Ishikawa (cell line): Measurements from ENCODE around the gene CARD9.

ENCODE experiments used
- CEBPB ChIP-seq: IDR thresholded peaks from 2 replicates; pipeline ENCODE4 v1.6.1; 2012
- CREB1 ChIP-seq: IDR thresholded peaks from 2 replicates; pipeline ENCODE4 v1.6.1; 2012; ENCODE audit warnings: low read depth
- EGR1 ChIP-seq: IDR thresholded peaks from 2 replicates; pipeline ENCODE4 v1.6.1; 2012
- EP300 ChIP-seq: IDR thresholded peaks from 2 replicates; pipeline ENCODE4 v1.6.1; 2012; ENCODE audit warnings: borderline replicate concordance
- FOXM1 ChIP-seq: IDR thresholded peaks from 2 replicates; pipeline ENCODE4 v1.6.1; 2012; ENCODE audit warnings: low read depth, borderline replicate concordance
- MAX ChIP-seq: IDR thresholded peaks from 2 replicates; pipeline ENCODE4 v1.6.1; 2012
- NFIC ChIP-seq: IDR thresholded peaks from 2 replicates; pipeline ENCODE4 v1.6.1; 2012
- RAD21 ChIP-seq: IDR thresholded peaks from 2 replicates; pipeline ENCODE4 v1.6.1; 2012; ENCODE audit warnings: low read depth
- REST ChIP-seq: IDR thresholded peaks from 2 replicates; pipeline ENCODE4 v1.6.1; 2012; ENCODE audit warnings: low read depth, mild to moderate bottlenecking
- TAF1 ChIP-seq: IDR thresholded peaks from 2 replicates; pipeline ENCODE4 v1.6.1; 2012; ENCODE audit warnings: low read depth, mild to moderate bottlenecking
- TCF12 ChIP-seq: IDR thresholded peaks from 2 replicates; pipeline ENCODE4 v1.6.1; 2012; ENCODE audit warnings: low read depth
- TEAD4 ChIP-seq: IDR thresholded peaks from 2 replicates; pipeline ENCODE4 v1.6.1; 2012
- USF1 ChIP-seq: IDR thresholded peaks from 2 replicates; pipeline ENCODE4 v1.6.1; 2012
- YY1 ChIP-seq: IDR thresholded peaks from 2 replicates; pipeline ENCODE4 v1.6.1; 2012; ENCODE audit warnings: low read depth
- ZBTB7A ChIP-seq: IDR thresholded peaks from 2 replicates; pipeline ENCODE4 v1.6.1; 2012; ENCODE audit warnings: low read depth

The CARD9 gene

GRCh38 chr9:136389396-136389795 is 15.9 kb upstream of the CARD9 start:
- TF ChIP-seq TCF12 (no peak), EP300 (no peak)

- TF ChIP-seq REST (no peak), FOXM1 (no peak), YY1 (no peak), ZBTB7A (no peak), TEAD4 (no peak), TCF12 (no peak), RAD21 (no peak), MAX (no peak), CREB1 (no peak), USF1 (no peak), EGR1 (no peak), NFIC (no peak), CEBPB (no peak), EP300 (no peak), TAF1 (no peak)
These were observed 13.7 kb upstream of the CARD9 start for GRCh38 chr9:136387217-136387616.

- TF ChIP-seq NFIC: no peak
- no peak for TF ChIP-seq MAX
- no peak for TF ChIP-seq CEBPB
- TF ChIP-seq EGR1: no peak
- no peak for TF ChIP-seq REST
- no peak for TF ChIP-seq TEAD4
- TF ChIP-seq FOXM1: no peak
- no peak for TF ChIP-seq CREB1
- no peak for TF ChIP-seq ZBTB7A
- TF ChIP-seq YY1: no peak
These were observed 12.5 kb upstream of the CARD9 start for GRCh38 chr9:136386018-136386417.

- no peak for TF ChIP-seq TCF12
- no peak for TF ChIP-seq MAX
- no peak for TF ChIP-seq TAF1
- no peak for TF ChIP-seq NFIC
- no peak for TF ChIP-seq TEAD4
- no peak for TF ChIP-seq ZBTB7A
- TF ChIP-seq CREB1: no peak
- no peak for TF ChIP-seq EGR1
- TF ChIP-seq FOXM1: no peak
- TF ChIP-seq USF1: no peak
- no peak for TF ChIP-seq CEBPB
- no peak for TF ChIP-seq YY1
- TF ChIP-seq REST: no peak
- TF ChIP-seq RAD21: no peak
- no peak for TF ChIP-seq EP300
These were observed 11.5 kb upstream of the CARD9 start for GRCh38 chr9:136385015-136385414.

- TF ChIP-seq USF1 (no peak), REST (no peak), TEAD4 (no peak), CREB1 (no peak), TAF1 (no peak), YY1 (no peak), MAX (no peak), TCF12 (no peak), FOXM1 (no peak), EGR1 (no peak), RAD21 (no peak), NFIC (no peak), EP300 (no peak), ZBTB7A (no peak), CEBPB (no peak)
These were observed 10.0 kb upstream of the CARD9 start for GRCh38 chr9:136383436-136383835.
